Prostate gland (tissue), 2 donors: ENCODE measurements around the gene FAM50A. TPM values are rescaled to one million over a fixed set of nuclear protein-coding genes. Genes with fewer than 3 reads are reported as not detected.

ENCODE experiments used
- DNase-seq: peaks from one replicate; pipeline ENCODE4 v3.0.0-alpha.2; 2019; ENCODE audit warnings: low spot score
- H3K27ac ChIP-seq, 2 donors: fragments of 200-600 bp; sonication (generic); 2 replicates each; pipeline ENCODE4 v1.5.1; 2017 to 2019
- H3K27me3 ChIP-seq: fragments of 200-600 bp; sonication (generic); replicated peaks from 2 replicates; pipeline ENCODE4 v1.5.1; 2019; ENCODE audit not compliant: insufficient read depth
- H3K36me3 ChIP-seq, 2 donors: fragments of 200-600 bp; sonication (generic); 1 replicate in 1 of 2; 2 replicates in 1 of 2; pipeline versions ENCODE4 v1.5.1 to v1.8.1; 2017 to 2019
- H3K4me1 ChIP-seq: fragments of 200-600 bp; sonication (generic); replicated peaks from 2 replicates; pipeline ENCODE4 v1.5.1; 2019
- H3K4me3 ChIP-seq, 2 donors: fragments of 200-600 bp; sonication (generic); 2 replicates each; pipeline ENCODE4 v1.5.1; 2017 to 2019
- H3K9me3 ChIP-seq: fragments of 200-600 bp; sonication (generic); 2 replicates; pipeline ENCODE4 v1.5.1; 2017
- POLR2A ChIP-seq: fragments of 450-650 bp; IDR thresholded peaks from one replicate; pipeline ENCODE4 v1.6.1; 2016; ENCODE audit warnings: antibody characterized with exemption, mild to moderate bottlenecking
- POLR2AphosphoS5 ChIP-seq: sonication (generic); formaldehyde crosslinking; IDR thresholded peaks from one replicate; pipeline ENCODE4 v1.6.1; 2017; ENCODE audit warnings: antibody characterized with exemption
- WGBS: methylation state at CpG from one replicate; pipeline ENCODE4 v1.1.5; 2018; 5-methylcytosine and 5-hydroxymethylcytosine counted together
- intact Hi-C: fragments of 100-400 bp; cut with DNase I; formaldehyde crosslinking; loops from one replicate; pipeline ENCODE4 v1.14.2; 2022
- total RNA-seq, 2 donors: library from RNA; depleted of rRNA; stranded (reverse); fragments of >200 nt; gene quantifications; one replicate each; pipeline ENCODE4 v1.1.0, GENCODE V29; 2016
- TF ChIP-seq, protein P1 (sequence below), 4 experiments: fragments of 200-600 bp in 2 of 4; fragments of 450-650 bp in 2 of 4; sonication (generic) in 2 of 4; IDR thresholded peaks; 1 replicate in 3 of 4; 2 replicates in 1 of 4; pipeline ENCODE4 v1.5.1; 2016 to 2019; ENCODE audit warnings: antibody characterized with exemption in 4 of 4, mild to moderate bottlenecking in 2 of 4, moderate library complexity in 2 of 4

FAM50A gene
- total RNA-seq, 2 donors from 2014 or later: 32.9 to 35.8 TPM

DNA sequence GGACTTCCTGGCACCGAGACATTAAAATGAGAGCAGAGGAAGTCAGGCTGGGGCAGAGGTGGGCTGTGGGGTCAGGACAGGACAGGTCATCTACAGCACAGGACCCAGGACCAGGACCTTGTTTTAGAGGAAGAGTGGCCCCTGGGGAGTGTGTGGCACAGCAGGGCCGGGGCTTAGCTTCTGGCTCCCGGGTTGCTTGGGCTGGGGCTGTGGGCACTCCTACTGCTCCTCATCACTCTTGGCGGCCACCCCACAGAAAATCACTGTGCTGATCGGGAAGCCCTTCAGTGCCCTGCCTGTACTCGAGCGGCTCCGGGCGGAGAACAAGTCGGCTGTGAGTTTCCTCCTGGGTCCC is 23.6 kb upstream of the FAM50A start:
- no peaks in the 10 kb centered on the region for H3K36me3 ChIP-seq
- no peaks in the 10 kb centered on the region for H3K4me1 ChIP-seq
- WGBS: 79% methylated on average over 4 of the region's 10 CpGs
- no peak for TF ChIP-seq POLR2A
- no peak for TF ChIP-seq POLR2AphosphoS5
- TF ChIP-seq, protein P1, sequence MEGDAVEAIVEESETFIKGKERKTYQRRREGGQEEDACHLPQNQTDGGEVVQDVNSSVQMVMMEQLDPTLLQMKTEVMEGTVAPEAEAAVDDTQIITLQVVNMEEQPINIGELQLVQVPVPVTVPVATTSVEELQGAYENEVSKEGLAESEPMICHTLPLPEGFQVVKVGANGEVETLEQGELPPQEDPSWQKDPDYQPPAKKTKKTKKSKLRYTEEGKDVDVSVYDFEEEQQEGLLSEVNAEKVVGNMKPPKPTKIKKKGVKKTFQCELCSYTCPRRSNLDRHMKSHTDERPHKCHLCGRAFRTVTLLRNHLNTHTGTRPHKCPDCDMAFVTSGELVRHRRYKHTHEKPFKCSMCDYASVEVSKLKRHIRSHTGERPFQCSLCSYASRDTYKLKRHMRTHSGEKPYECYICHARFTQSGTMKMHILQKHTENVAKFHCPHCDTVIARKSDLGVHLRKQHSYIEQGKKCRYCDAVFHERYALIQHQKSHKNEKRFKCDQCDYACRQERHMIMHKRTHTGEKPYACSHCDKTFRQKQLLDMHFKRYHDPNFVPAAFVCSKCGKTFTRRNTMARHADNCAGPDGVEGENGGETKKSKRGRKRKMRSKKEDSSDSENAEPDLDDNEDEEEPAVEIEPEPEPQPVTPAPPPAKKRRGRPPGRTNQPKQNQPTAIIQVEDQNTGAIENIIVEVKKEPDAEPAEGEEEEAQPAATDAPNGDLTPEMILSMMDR (IDR thresholded peaks at IDR 0.05): no peak
- H3K27ac ChIP-seq: no peak overlapping the region
- DNase-seq: no peak
- H3K27me3 ChIP-seq: no peaks in the 10 kb centered on the region
- intact Hi-C loops: no loop called here
- no peak overlapping the region for H3K4me3 ChIP-seq
- no peaks in the 10 kb centered on the region for H3K9me3 ChIP-seq

DNA sequence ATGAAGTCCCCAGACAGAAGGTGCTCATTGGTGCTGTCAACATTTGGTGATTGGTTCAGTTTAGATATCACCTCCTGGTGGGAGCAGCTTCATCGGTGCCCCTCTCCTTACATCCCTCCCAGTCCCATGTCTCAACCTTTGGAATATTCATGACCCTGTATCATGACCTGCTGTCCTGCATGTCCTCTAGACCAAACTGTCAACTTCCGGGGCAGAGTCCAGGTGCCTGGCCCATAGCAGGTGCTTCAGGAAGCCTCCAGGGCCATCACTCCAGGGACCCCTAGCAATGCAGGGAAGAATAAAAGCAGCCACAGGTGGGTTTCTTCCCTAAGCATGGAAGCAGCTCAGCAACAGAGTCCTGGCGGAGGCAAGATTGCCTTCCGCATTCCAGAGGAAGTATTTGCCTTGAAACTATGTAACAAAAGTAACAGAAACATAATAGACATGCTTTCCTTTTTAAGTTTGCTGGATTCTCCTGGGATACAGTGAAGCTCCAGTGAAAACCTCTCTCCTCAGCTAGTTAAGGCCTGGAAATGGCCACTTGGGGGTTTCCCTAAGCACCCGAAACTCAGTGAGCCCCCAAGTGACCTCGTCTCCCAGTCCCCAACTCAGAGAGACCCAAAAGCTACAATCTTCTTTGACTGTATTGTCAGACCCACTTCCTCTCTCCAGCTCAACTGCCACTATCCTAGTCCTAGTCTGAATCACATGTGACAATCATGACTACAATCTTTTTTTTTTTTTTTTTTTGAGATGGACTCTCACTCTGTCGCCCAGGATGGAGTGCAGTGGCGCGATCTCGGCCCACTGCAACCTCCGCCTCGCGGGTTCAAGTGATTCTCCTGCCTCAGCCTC is 16.8 kb upstream of the FAM50A start:
- no peaks in the 10 kb centered on the region for H3K4me1 ChIP-seq
- intact Hi-C loops: no loop called here
- H3K27ac ChIP-seq: no peak overlapping the region
- TF ChIP-seq POLR2AphosphoS5 (no peak), POLR2A (no peak)
- TF ChIP-seq, protein P1 (IDR thresholded peaks at IDR 0.05): no peak
- H3K27me3 ChIP-seq: no peaks in the 10 kb centered on the region
- 85% methylated on average over 11 of the region's 13 CpGs for WGBS
- no peaks in the 10 kb centered on the region for H3K9me3 ChIP-seq
- no peak for DNase-seq
- H3K36me3 ChIP-seq: no peaks in the 10 kb centered on the region
- H3K4me3 ChIP-seq: no peak overlapping the region

DNA sequence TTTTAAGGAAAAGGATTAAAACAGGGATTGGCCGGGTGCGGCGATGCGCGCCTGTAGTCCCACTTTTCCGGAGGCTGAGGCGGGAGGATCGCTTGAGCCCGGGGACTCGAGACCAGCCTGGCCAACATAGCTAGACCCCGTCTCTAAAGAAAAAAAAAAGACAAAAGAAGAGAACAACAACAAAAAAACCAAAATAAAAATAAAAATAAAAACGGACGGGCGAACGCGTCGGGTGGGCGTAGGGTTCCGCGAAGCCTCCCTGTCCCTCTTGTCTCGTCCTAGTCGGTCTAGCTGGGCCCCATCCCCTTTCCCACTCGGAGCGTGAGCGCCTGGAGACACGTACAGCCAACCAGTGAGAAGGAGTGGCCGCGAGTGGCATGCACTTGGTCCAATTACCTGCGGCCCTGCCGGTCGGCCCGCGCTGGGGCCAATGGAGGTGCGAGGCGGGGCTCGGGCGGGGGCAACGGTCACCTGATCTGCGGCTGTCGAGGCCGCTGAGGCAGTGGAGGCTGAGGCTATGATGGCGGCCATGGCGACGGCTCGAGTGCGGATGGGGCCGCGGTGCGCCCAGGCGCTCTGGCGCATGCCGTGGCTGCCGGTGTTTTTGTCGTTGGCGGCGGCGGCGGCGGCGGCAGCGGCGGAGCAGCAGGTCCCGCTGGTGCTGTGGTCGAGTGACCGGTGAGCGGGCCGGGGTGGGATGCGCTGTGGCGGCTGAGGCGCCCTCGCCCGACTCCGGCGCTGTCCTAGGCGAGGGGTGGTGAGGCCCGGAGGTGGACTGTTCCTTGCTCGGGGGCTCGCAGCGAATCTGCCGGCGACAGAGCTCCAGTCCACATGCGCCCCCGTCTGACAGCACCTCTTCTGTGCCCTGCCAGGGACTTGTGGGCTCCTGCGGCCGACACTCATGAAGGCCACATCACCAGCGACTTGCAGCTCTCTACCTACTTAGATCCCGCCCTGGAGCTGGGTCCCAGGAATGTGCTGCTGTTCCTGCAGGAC is 15.5 kb upstream of the FAM50A start, which contains the start of gene ATP6AP1:
Gene ATP6AP1 (plus strand): TSS at position 502 of the 996 bp plus-strand sequence. CDS start 16 bp downstream, at position 518.
- no peaks in the 10 kb centered on the region for H3K27me3 ChIP-seq
- intact Hi-C loops: no loop called here
- DNase-seq: peak; percentile 89
- no peaks in the 10 kb centered on the region for H3K9me3 ChIP-seq
- 21% methylated on average over 35 of the region's 87 CpGs for WGBS
- no peaks in the 10 kb centered on the region for H3K4me1 ChIP-seq
- H3K4me3 ChIP-seq: peak within 1 kb of the TSS; percentile 58 to 60
- H3K36me3 ChIP-seq: no peaks in the 10 kb centered on the region
- H3K27ac ChIP-seq: peak within 1 kb of the TSS; percentile 79 to 82
- TF ChIP-seq, protein P1 (IDR thresholded peaks at IDR 0.05): peak in 1 of 4 experiments; percentile 9
- peak; percentile 93 for TF ChIP-seq POLR2AphosphoS5
- peak; percentile 90 for TF ChIP-seq POLR2A

DNA sequence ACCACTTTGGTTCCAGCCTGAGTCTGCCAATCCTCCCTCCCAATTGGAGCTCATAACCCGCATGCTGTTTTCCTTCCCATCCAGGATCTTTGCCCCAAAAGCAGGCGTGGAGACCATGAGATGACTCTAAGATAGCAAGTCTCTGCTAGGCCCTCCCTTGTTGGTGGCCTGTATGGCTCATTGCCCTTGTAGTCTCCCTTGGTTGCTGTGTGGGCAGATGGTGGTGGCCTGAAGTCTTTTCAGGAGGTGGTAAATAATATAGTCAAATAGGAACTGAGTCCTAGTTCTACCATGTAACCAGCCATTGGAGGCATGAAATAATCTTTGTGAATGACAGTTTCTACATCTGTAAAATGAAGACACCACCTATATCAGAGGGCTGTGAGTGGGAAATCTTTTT is 14.2 kb upstream of the FAM50A start:
- TF ChIP-seq POLR2AphosphoS5 (no peak), POLR2A (no peak)
- TF ChIP-seq, protein P1 (IDR thresholded peaks at IDR 0.05): no peak
- Histone ChIP-seq H3K9me3 (no peaks in the 10 kb centered on the region), H3K4me1 (no peaks in the 10 kb centered on the region), H3K4me3 (peak overlapping the region in 1 of 2 donors; percentile 60), H3K27ac (no peak overlapping the region), H3K27me3 (no peaks in the 10 kb centered on the region), H3K36me3 (no peaks in the 10 kb centered on the region)
- WGBS: 86% methylated on average over 2 of the region's 2 CpGs
- intact Hi-C loops: no loop called here
- no peak for DNase-seq
